GM21737 (cell line): ENCODE results near the gene VANGL2.

Experiments
- ATAC-seq: cut with Tn5 transposase; IDR thresholded peaks from one replicate; pipeline ENCODE4 v1.9.1; 2021; ENCODE audit warnings: mild to moderate bottlenecking, moderate library complexity; ENCODE audit not compliant: unreplicated experiment

The VANGL2 gene

DNA sequence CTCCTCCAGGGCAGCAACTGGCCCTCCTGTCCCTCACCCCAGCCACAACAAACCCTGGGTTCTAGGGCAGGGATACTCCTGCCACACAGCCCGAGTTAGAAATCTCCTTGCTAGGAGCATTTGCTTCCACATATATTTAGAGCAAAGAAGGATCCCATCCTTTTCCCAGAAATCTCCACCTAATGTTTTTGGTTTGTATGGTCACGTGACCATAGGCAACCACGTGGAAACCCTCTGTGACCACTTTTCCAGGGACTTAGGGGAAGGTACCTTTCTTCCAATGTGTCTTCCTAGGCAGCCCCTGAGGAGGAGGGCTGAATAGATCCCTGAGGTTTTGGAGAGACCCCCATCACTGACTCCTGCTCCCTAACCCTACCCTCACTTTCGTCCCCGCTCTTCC lies 25.5 kb downstream of the VANGL2 start:
- no peak for ATAC-seq

DNA sequence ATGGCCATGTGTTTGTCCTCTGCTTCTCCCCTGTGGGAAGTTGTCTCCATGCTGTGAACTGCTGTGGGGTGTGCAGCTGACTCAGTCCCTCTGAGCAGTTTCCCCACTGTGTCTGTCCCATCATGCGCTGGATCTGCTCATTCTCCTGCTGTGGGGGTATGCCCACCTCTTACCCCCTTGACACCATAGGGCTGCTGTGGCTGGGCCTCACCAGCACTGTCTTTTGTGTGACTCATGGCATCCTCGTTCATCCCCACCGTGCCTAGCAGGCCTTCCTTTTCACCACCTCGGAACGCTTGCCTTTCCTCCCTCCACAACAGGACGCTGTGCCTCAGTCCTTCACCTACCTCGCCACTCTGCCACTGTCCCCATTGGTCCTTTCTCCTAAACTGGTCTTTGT lies 27.3 kb downstream of the VANGL2 start:
- no peak for ATAC-seq

DNA sequence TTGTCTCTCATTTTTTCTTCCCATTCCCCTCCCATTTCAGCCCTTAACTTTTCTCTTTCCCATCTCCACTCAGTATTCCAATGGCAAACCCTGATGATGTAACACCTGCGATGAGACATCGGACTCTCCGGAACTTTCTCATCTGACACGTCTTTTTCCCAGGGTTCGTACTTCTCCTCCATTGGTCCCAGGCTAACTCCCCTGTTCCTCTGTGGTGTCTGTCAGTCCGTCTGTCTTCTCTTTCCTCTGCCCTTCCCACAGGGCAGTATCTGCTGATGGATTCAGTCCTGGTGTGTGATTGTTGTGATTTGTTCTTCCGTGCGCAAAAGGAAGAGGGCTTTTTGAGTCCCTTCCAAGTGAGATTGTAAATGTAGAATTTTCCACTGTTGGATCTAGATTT lies 27.7 kb downstream of the VANGL2 start:
- ATAC-seq, result no peak

DNA sequence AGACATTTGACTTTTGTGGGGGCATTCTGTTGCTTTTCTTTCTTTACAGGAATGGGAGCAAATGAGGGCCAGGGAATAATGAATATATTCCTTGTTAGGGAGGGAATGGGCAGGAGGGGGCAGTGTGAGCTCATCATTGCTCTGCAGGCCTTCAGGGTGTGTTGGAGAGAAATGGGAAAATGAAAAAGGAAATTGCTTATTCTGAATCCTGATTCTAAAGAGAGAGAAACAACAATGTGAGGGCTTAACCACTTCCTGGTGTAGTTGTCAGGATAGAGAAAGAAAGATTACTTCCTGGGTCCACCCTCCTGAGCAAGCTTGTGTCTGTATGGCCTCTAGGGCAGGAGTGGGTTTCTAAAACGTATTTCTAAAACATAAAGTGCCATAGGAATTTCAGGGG lies 28.3 kb downstream of the VANGL2 start:
- ATAC-seq, result peak; percentile 20

DNA sequence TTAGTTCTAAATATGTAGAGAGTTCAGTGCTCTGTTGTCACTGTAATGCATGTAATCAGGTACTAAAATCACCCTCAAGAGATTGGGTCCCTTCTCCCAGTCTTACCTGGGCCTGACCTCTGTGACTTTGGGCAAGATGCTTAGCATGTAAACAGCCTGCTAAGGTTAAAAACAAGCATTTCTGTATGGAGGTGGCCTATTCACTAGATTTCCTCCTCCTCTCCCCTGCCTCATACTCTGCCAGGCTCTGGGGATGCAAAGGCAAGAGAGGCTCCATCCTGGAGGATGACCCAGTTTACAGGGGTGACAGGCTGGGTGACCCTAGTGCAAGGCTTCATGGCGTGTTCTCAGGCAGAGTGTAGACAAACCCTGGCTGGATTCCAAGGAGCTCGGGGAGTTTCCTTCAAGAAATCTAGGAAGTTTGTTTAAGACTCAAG lies 28.8 kb downstream of the VANGL2 start:
- ATAC-seq, result peak; percentile 5

DNA sequence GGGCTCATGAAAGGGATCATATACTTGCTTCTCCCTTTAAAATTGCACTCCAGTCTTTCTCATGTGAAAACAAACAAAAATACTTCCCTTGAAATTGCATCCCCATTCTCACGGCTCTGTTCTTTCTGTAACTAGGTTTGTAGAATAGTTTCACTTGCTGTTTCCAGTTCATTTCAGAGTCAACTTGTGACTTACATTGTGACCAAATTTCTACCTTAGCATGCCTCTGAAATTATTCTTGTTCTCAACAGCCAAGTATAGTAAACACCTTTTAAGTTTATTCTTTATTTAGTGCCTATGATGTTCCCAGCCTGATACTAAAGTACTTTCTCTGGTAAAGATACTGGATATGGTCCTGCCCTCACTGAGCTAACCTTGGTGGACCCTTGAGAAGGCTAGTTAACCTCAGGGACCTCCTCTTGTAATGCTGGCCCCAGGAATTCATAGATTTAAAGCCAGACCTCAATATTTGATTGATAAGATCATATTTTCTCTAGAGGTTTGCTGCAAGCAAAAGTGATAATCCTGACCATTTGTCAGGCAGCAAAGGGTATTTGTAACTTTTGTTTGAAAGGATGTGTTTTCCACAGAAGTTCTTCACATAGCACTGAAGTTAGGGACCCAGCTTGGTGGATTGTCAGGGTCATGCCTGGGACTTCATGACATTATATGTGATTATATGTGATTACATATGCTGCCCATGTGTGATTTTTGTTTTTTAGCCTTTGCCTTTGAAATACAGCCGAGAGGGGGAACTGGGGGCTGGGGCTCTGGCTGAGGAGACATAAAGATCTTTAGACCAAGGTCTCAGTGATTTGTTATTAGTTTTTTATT lies 29.6 kb downstream of the VANGL2 start:
- peak; percentile 39 for ATAC-seq

- no peak for ATAC-seq
Measured at GRCh38 chr1:160431006-160431405, 30.6 kb downstream of the VANGL2 start.

GRCh38 chr1:160431571-160431970 lies 31.2 kb downstream of the VANGL2 start:
- no peak for ATAC-seq

GRCh38 chr1:160432371-160432786 lies 32.0 kb downstream of the VANGL2 start:
- ATAC-seq, result peak; percentile 38

DNA sequence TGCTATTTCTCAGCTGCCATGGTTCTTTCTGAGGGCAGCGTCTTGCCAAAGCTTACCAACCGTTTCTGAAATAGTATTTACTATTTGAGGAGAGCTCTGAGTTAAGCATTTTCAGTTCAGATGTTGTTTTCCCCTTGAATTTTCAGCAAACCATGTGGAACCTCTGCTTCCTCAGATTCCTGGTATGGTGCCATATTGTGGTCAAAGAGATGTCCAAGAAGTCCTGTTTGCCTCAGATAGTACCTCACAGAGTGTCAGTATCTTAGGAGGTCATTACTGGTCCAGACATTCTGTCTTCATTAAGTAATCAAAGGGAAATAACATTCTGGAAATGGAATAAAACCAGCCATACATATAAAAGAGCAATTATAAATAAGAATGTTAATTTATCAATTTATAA lies 36.6 kb downstream of the VANGL2 start:
- no peak for ATAC-seq

GRCh38 chr1:160437432-160438316 lies 37.3 kb downstream of the VANGL2 start:
- ATAC-seq, result peak; percentile 62

DNA sequence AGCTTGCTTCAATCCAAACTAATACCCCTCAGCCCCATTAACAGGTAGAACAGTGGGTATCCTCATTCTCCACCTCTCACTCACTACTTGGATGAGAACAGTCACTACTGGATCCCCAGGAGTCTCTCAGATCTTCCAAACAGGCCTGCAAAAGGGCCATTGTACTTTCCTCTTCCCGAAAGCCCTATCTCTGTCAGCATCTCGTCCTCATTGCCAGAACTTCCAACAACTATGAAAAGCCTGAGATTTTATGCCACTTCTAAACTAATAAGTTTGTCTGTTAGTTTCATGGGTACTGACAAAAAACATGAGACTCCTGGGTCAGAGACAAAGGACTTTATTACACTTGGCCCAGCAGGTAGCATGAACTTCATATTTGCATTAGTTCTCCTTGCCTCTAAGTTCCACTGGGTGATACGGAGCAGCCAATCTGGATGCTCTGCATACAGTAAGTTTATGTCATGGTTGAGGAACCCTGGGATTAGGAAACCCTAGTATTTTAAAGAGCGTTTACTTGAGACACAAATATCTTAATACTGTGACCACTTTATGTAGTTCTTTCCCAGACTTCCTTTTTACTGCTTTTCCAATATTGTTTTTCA lies 38.1 kb downstream of the VANGL2 start:
- ATAC-seq, result no peak

- no peak for ATAC-seq
Measured at GRCh38 chr1:160438935-160439334, 38.6 kb downstream of the VANGL2 start.

DNA sequence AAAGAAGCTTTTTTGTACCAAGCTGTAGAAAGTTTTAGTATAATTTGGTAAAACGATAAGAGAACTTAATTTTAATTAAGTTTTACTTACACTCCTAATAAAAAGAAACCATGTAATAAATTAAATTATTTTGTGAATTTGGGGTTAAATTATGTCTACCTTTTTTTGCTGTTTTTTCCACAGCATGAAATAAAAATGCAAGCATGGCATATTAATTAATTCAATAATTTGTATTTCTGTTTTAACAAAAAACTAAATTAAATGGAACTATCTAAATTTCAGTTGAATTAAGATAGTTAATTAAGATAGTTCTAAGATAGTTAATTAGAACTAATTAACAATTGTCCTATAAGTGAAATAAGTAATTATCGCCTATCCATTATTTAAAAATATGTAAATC lies 39.4 kb downstream of the VANGL2 start:
- no peak for ATAC-seq

DNA sequence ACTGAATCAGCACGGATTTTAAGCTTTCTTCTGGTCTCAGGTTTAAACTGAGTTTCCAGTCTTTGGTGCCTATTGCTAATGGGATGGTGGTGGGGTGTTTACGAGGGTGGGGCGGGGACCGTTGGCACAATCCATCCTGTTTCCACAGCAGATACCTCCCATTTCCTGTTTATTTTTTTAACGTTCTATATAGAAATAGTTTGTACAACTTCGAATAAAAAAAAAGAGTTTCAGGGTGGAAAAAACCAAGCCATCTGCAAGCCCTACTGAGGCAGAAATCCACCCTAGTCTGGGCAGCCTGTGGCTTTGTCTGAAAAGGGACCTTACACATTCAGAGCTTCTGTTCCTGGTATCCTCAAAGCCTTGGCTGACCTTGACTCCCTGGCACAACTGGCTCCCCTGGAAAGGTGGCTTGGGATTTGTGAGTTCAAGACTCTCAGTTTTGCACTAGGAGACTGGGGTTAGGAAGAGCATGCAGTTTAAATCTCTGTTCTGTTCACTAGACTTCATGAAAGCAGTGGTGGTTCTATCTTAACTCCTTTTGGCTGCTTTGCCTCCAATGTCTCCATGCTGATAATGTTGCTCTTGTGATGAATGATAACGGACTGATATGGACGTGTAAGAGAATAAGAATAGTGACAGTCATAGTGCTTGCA lies 46.7 kb downstream of the VANGL2 start:
- no peak for ATAC-seq

DNA sequence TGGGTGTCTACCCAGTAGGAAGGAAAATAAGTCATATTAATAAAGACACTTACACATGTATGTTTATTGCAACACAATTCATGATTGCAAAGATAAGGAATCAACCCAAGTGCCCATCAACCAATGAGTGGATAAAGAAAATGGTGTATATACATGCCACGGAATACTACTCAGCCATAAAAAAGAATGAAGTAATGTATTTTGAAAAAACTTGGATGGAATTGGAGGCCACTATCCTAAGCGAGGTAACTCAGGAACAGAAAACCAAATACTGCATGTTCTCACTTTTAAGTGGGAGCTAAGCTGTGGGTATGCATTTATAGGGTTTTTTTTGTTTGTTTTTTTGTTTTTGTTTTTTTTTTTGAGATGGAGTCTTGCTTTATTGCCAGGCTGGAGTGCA lies 49.1 kb downstream of the VANGL2 start:
- ATAC-seq, result no peak

GRCh38 chr1:160451119-160451858 lies 50.9 kb downstream of the VANGL2 start:
- ATAC-seq, result peak; percentile 41

DNA sequence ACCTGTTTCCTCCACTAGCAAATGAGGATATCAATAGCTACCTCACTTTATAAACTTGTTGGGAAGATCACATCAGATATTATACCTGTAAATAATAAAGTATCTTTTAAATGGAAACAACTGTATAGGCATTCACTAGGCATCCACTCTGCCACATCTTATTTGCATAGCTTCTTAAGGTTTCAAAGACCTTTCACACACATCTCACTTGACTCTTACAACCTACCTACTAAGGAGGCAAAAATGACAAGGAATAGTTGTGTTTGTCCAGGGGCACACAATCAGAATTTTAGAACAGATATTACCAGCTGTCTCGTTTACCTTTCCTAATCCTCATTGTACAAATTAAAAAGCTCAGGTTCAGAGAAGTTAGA lies 51.5 kb downstream of the VANGL2 start:
- peak; percentile 24 for ATAC-seq

GRCh38 chr1:160453443-160453842 lies 53.1 kb downstream of the VANGL2 start:
- peak; percentile 42 for ATAC-seq
